GM13976 (cell line): ENCODE data around the gene RPRM.

Source experiments
- DNase-seq: peaks from one replicate; pipeline ENCODE4 v3.0.0; 2012; ENCODE audit warnings: low spot score
- in situ Hi-C: fragments of 300-500 bp; cut with MboI; formaldehyde crosslinking; loops from one replicate; pipeline ENCODE4 v1.12.0; 2022; ENCODE audit warnings: low sequenced_read_pairs, mixed read lengths, inconsistent platforms; ENCODE audit not compliant: unreplicated experiment
- TF ChIP-seq, protein P1 (sequence below): IDR thresholded peaks from 2 replicates; pipeline ENCODE4 v1.5.1; 2012; ENCODE audit warnings: borderline replicate concordance, mild to moderate bottlenecking; ENCODE audit not compliant: insufficient read depth; ENCODE audit errors: extremely low read depth, missing control alignments, control extremely low read depth

Gene RPRM

DNA sequence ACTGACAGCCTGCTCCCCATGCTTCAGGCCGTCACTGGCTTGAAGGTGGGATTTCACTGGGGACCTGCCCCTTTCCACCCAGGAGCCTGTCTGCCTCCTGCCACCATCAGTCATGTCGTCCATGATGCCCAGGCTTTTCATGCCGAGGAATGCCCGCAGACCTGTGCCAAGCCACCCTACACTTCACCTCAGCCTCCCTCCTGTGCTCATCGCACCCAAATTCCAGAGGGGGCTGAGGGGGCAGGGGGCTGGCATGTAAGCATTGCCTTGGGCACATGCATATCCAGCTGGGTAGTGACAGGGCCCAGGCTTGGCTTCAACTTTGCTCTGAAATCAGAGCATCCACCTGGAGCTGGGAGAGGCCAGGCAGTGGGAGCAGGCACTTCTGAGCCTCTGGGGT is 20.9 kb upstream of the RPRM start:
- in situ Hi-C loops = no loop called here
- DNase-seq = no peak

DNA sequence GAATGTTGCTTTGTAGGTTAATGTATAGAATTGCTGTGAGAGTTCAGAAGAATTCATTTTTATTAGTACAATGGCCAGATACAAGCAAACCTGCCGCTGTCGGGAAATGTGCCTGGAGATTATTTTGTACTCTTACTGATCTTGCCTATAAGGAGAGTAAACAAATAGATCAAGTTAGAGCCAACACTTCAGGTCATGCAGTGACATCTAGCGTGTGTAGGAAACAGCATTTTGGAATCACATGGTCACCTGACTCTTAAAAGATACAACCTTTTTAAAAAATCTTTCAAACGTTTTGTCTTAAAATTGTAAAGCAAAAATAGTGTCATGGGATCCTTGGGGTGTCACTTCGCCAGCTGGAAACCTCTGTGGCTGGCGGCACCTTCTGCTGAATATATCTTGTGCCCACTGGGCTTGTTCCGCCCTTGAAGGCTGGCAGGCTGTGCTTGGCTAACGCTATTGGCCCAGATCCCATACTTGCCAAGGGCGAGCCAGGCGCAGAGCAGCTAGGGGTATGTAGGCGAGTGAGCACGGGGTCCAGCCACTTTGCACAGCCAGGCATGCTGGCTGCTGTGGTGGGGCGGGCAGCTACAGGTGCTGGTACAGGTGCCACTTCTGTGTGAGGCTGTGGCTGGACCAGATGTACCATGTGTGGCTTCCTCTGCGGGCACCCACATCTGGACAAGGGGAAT is 19.5 kb upstream of the RPRM start:
- in situ Hi-C loops = no loop called here
- no peak for DNase-seq
- TF ChIP-seq, protein P1, sequence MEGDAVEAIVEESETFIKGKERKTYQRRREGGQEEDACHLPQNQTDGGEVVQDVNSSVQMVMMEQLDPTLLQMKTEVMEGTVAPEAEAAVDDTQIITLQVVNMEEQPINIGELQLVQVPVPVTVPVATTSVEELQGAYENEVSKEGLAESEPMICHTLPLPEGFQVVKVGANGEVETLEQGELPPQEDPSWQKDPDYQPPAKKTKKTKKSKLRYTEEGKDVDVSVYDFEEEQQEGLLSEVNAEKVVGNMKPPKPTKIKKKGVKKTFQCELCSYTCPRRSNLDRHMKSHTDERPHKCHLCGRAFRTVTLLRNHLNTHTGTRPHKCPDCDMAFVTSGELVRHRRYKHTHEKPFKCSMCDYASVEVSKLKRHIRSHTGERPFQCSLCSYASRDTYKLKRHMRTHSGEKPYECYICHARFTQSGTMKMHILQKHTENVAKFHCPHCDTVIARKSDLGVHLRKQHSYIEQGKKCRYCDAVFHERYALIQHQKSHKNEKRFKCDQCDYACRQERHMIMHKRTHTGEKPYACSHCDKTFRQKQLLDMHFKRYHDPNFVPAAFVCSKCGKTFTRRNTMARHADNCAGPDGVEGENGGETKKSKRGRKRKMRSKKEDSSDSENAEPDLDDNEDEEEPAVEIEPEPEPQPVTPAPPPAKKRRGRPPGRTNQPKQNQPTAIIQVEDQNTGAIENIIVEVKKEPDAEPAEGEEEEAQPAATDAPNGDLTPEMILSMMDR = no peak

More for the DNA sequence above, 20.9 kb upstream of the RPRM start:
- TF ChIP-seq, protein P1 = no peak

- TF ChIP-seq, protein P1 = no peak
- in situ Hi-C loops = no loop called here
- DNase-seq = no peak
Observed at GRCh38 chr2:153495725-153496124, 17.2 kb upstream of the RPRM start.

DNA sequence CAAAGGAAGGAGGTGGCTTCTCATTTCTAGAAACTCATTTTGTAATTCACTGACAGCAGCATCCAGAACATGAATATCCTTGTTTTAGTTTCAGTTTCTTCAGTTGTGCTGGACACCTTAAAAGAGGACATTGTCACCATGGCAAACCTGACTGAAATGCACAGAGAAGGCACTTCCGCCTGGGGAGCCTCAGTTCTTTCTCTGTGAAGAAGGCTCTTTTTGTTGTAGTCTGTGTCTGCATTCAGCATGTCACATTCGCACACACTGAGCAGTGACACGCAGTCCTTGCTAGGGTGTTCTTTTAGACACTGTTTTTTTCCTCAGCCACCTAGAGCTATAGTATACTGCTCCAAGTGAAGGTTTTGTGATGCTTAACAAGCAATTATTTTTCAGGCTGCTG is 9.5 kb upstream of the RPRM start:
- in situ Hi-C loops = no loop called here
- TF ChIP-seq, protein P1 = no peak
- no peak for DNase-seq

- no peak for DNase-seq
- in situ Hi-C loops = no loop called here
- TF ChIP-seq, protein P1 = no peak
Observed at GRCh38 chr2:153487448-153487847, 8.9 kb upstream of the RPRM start.

DNA sequence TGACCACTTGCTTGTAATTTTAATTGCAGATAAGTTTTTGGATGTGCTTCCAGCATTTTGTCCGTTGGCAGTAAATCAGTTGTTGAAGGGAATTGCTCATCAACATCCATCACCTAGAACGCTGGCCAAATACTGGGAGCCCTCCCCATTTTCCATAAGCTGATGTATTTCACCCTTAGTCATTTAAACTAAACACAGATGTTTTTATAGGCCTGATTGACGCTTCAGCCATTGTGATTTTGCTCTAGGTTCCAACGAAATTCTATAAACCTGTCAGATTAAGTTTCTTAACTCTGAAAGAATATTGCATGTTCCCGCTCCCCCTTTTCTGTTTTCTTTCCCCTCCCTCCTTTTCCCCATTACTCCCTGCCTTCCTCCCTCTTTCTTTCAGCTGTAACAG is 1.0 kb upstream of the RPRM start:
- DNase-seq = no peak
- TF ChIP-seq, protein P1 = no peak
- in situ Hi-C loops = no loop called here
